Osteoblast (primary cell): ENCODE results near the gene ASTN2. TPM values are rescaled to one million over a fixed set of nuclear protein-coding genes. Genes with fewer than 3 reads are reported as not detected.

Experiments
- DNase-seq: peaks from one replicate; pipeline ENCODE4 v3.0.0; 2011; ENCODE audit warnings: low spot score, mixed read lengths; ENCODE audit not compliant: insufficient read length; ENCODE audit errors: missing footprints
- H2AFZ ChIP-seq: 2 replicates; pipeline ENCODE4 v1.6.0; 2011; ENCODE audit warnings: mild to moderate bottlenecking, low read length
- H3K27ac ChIP-seq: 2 replicates; pipeline ENCODE4 v1.5.1; 2011; ENCODE audit warnings: mild to moderate bottlenecking, low read depth, low read length, moderate library complexity
- H3K27me3 ChIP-seq: 2 replicates; pipeline ENCODE4 v1.6.0; 2012; ENCODE audit warnings: mild to moderate bottlenecking, control low read depth, inconsistent platforms, low read length, moderate library complexity; ENCODE audit not compliant: insufficient read depth
- H3K36me3 ChIP-seq: 2 replicates; pipeline ENCODE4 v1.5.1; 2011; ENCODE audit warnings: mild to moderate bottlenecking, low read length, control low read depth, moderate library complexity; ENCODE audit not compliant: insufficient read depth
- H3K4me1 ChIP-seq: 2 replicates; pipeline ENCODE4 v1.5.1; 2011; ENCODE audit warnings: mild to moderate bottlenecking, low read length, control low read depth, moderate library complexity; ENCODE audit not compliant: insufficient read depth
- H3K4me2 ChIP-seq: 2 replicates; pipeline ENCODE4 v1.6.0; 2011; ENCODE audit warnings: mild to moderate bottlenecking, low read length; ENCODE audit not compliant: insufficient read depth
- H3K4me3 ChIP-seq: fragments of 200-600 bp; sonication (generic); 3 replicates; pipeline ENCODE4 v1.5.1; 2012; ENCODE audit warnings: mild to moderate bottlenecking, low read length, inconsistent platforms; ENCODE audit not compliant: insufficient read depth
- H3K79me2 ChIP-seq: 2 replicates; pipeline ENCODE4 v1.6.0; 2012; ENCODE audit warnings: mild to moderate bottlenecking, low read length, control low read depth, inconsistent platforms; ENCODE audit not compliant: insufficient read depth
- H3K9me3 ChIP-seq: 2 replicates; pipeline ENCODE4 v1.5.1; 2011; ENCODE audit warnings: low read depth, low read length, control low read depth
- H4K20me1 ChIP-seq: 2 replicates; pipeline ENCODE4 v1.6.0; 2012; ENCODE audit warnings: mild to moderate bottlenecking, low read length, control low read depth; ENCODE audit not compliant: insufficient read depth
- CTCF ChIP-seq: IDR thresholded peaks from 2 replicates; pipeline ENCODE4 v1.5.1; 2011; ENCODE audit warnings: mild to moderate bottlenecking, low read depth, low read length, moderate library complexity; ENCODE audit errors: extremely low read depth
- total RNA-seq: library from RNA; depleted of rRNA; stranded (reverse); fragments of >200 nt; gene quantifications from 2 replicates; pipeline ENCODE4 v1.2.3, GENCODE V29; 2012

Gene ASTN2
- total RNA-seq, 1 donor: 4.7 TPM

GRCh38 chr9:117407436-117408022 is 7.3 kb downstream of the ASTN2 start:
- Histone ChIP-seq H3K27me3 (peaks cover 9% of the 10 kb centered on the region), H3K4me2 (no peak overlapping the region), H3K79me2 (no peaks in the 10 kb centered on the region), H2AFZ (no peak overlapping the region), H3K36me3 (no peaks in the 10 kb centered on the region), H3K4me1 (no peaks in the 10 kb centered on the region), H3K4me3 (no peak overlapping the region), H3K9me3 (no peaks in the 10 kb centered on the region), H3K27ac (no peak overlapping the region), H4K20me1 (no peaks in the 10 kb centered on the region)
- no peak for TF ChIP-seq CTCF
- no peak for DNase-seq

- Histone ChIP-seq H3K79me2 (no peaks in the 10 kb centered on the region), H3K36me3 (no peaks in the 10 kb centered on the region)
- no peak for TF ChIP-seq CTCF
Measured at GRCh38 chr9:117405950-117406705, 8.7 kb downstream of the ASTN2 start.

GRCh38 chr9:117403848-117404247 is 11.0 kb downstream of the ASTN2 start:
- Histone ChIP-seq H3K4me3 (no peak overlapping the region), H3K79me2 (no peaks in the 10 kb centered on the region), H3K4me1 (no peaks in the 10 kb centered on the region), H2AFZ (no peak overlapping the region), H4K20me1 (no peaks in the 10 kb centered on the region), H3K4me2 (no peak overlapping the region), H3K27me3 (no peaks in the 10 kb centered on the region), H3K27ac (no peak overlapping the region), H3K9me3 (no peaks in the 10 kb centered on the region), H3K36me3 (no peaks in the 10 kb centered on the region)
- TF ChIP-seq CTCF: no peak
- DNase-seq: no peak

More at GRCh38 chr9:117405950-117406705, 8.7 kb downstream of the ASTN2 start:
- no peaks in the 10 kb centered on the region for H3K9me3 ChIP-seq
- peaks cover 3% of the 10 kb centered on the region for H3K27me3 ChIP-seq
- H3K27ac ChIP-seq: no peak overlapping the region
- H4K20me1 ChIP-seq: no peaks in the 10 kb centered on the region
- DNase-seq: peak; percentile 27
- no peaks in the 10 kb centered on the region for H3K4me1 ChIP-seq
- no peak overlapping the region for H2AFZ ChIP-seq
- H3K4me3 ChIP-seq: no peak overlapping the region
- no peak overlapping the region for H3K4me2 ChIP-seq

- Histone ChIP-seq H3K79me2 (no peaks in the 10 kb centered on the region), H3K27ac (no peak overlapping the region), H3K4me1 (no peaks in the 10 kb centered on the region), H3K27me3 (no peaks in the 10 kb centered on the region), H3K4me3 (no peak overlapping the region), H4K20me1 (no peaks in the 10 kb centered on the region), H2AFZ (no peak overlapping the region), H3K36me3 (no peaks in the 10 kb centered on the region), H3K9me3 (no peaks in the 10 kb centered on the region), H3K4me2 (no peak overlapping the region)
- DNase-seq: no peak
- TF ChIP-seq CTCF: no peak
Measured at GRCh38 chr9:117403403-117403811, 11.4 kb downstream of the ASTN2 start.
